Activated naive CD8-positive, alpha-beta T cell (primary cell): Measurements from ENCODE around the gene ABCC12.
A peak's percentile ranks its signal among the peaks of the same experiment; 100 is the strongest.
"Not testable (repeated sequence)": the region's sequence is repeated elsewhere in the genome, so short reads cannot be mapped to it uniquely, and the experiment has no call there.

Experiments
- H3K27ac Mint-ChIP-seq: one replicate; pipeline ENCODE4 v1.8.0; 2021; ENCODE audit warnings: mixed read lengths
- H3K27me3 Mint-ChIP-seq: one replicate; pipeline ENCODE4 v1.8.0; 2021; ENCODE audit warnings: mixed read lengths
- H3K36me3 Mint-ChIP-seq: one replicate; pipeline ENCODE4 v1.8.0; 2021; ENCODE audit warnings: mixed read lengths
- H3K4me1 Mint-ChIP-seq: one replicate; pipeline ENCODE4 v1.8.0; 2021; ENCODE audit warnings: low read depth, mixed read lengths
- H3K4me3 Mint-ChIP-seq: one replicate; pipeline ENCODE4 v1.8.0; 2021; ENCODE audit warnings: mild to moderate bottlenecking, mixed read lengths
- H3K9me3 Mint-ChIP-seq: one replicate; pipeline ENCODE4 v1.8.0; 2021; ENCODE audit warnings: low read depth, mixed read lengths

ABCC12 gene

DNA sequence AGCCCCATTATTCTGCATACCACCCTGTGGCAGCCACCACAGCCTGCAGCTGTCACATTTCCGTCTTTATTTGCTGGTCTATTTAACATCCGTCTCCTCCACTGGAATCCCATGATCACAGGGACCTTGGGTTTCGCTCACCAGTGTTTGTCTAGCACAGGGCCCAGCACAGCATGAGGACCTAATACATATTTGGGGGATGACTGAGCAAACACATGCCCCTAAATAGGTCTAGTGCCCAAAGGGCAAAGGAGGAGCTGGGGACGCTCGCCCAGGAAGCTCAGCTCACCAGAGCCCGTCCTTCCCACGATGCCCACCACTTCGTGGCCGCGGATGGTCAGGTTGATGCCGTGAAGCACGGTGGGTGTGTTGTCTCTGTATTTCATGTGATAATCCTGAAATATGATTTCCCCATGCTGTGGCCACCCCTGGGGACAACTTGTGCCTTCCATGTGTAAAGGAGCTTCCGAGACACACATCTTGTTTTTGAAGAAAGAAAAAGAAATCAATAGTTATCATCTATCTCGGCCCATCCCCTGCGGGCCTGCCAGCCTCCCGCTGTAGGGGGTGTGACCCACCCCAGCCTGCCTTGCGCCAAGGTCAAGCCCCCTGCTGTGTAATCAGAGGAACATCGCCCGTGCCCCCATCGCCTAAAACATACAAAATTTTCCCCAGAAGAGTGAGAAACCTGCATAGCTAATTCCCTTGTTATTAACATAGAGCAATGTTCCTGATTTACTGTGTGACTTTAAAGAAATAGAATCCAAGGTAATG, 21.0 kb upstream of the ABCC12 start:
- no peak overlapping the region for H3K4me3 Mint-ChIP-seq
- H3K27me3 Mint-ChIP-seq: no peaks in the 10 kb centered on the region
- no peak overlapping the region for H3K27ac Mint-ChIP-seq
- H3K9me3 Mint-ChIP-seq: no peaks in the 10 kb centered on the region
- no peaks in the 10 kb centered on the region for H3K36me3 Mint-ChIP-seq
- H3K4me1 Mint-ChIP-seq: no peaks in the 10 kb centered on the region

- Mint-ChIP-seq H3K36me3 (no peaks in the 10 kb centered on the region), H3K9me3 (no peaks in the 10 kb centered on the region), H3K4me1 (no peaks in the 10 kb centered on the region), H3K4me3 (no peak overlapping the region), H3K27ac (no peak overlapping the region), H3K27me3 (no peaks in the 10 kb centered on the region)
These were observed 18.1 kb upstream of the ABCC12 start for GRCh38 chr16:48173889-48174288.

DNA sequence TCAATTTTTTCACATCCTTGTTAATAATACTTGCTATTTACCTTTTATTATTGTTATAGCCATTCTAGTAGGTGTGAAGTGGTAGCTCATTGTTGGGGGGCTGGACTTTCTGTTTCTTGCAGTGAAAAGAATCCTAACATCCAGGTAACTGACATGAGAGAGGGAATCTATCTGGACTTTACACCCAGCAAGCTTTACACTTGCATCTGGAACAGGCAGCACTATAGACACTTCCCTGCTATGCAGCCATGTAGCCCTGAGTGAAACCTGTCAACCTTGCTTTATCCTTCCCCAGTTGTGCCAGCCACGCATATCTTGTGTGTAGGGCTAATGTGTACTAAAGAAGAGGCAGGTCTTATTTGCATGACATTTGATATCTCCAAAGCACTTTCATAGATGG, 16.9 kb upstream of the ABCC12 start:
- no peak overlapping the region for H3K27ac Mint-ChIP-seq
- H3K9me3 Mint-ChIP-seq: no peaks in the 10 kb centered on the region
- no peaks in the 10 kb centered on the region for H3K27me3 Mint-ChIP-seq
- H3K4me3 Mint-ChIP-seq: no peak overlapping the region
- H3K36me3 Mint-ChIP-seq: no peaks in the 10 kb centered on the region
- no peaks in the 10 kb centered on the region for H3K4me1 Mint-ChIP-seq

DNA sequence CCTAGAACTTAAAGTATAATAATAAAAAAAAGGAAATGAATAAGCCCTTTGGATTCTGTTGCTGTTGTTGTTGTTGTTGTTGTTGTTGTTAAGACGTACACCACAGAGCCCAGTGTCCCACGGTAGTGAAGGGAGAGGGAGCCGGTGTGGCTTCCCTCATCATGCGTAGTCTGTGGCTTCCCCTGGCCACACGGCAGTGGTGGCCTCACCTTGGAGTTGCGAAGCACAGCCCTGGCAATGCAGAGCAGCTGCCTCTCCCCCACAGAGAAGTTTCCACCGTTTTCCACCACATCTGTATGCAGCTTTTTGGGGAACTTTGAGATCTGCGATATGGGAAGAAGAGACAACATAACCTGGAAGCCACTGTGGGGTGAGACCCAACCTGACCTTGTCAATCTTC, 14.1 kb upstream of the ABCC12 start:
- Mint-ChIP-seq H3K27ac (no peak overlapping the region), H3K36me3 (no peaks in the 10 kb centered on the region), H3K9me3 (no peaks in the 10 kb centered on the region)

GRCh38 chr16:48168075-48168474, 12.3 kb upstream of the ABCC12 start:
- Mint-ChIP-seq H3K27ac (no peak overlapping the region), H3K4me1 (no peaks in the 10 kb centered on the region), H3K27me3 (peaks cover 1% of the 10 kb centered on the region), H3K9me3 (no peaks in the 10 kb centered on the region), H3K36me3 (no peaks in the 10 kb centered on the region), H3K4me3 (no peak overlapping the region)

More for the DNA sequence above, 14.1 kb upstream of the ABCC12 start:
- no peaks in the 10 kb centered on the region for H3K27me3 Mint-ChIP-seq
- no peak overlapping the region for H3K4me3 Mint-ChIP-seq
- no peaks in the 10 kb centered on the region for H3K4me1 Mint-ChIP-seq

DNA sequence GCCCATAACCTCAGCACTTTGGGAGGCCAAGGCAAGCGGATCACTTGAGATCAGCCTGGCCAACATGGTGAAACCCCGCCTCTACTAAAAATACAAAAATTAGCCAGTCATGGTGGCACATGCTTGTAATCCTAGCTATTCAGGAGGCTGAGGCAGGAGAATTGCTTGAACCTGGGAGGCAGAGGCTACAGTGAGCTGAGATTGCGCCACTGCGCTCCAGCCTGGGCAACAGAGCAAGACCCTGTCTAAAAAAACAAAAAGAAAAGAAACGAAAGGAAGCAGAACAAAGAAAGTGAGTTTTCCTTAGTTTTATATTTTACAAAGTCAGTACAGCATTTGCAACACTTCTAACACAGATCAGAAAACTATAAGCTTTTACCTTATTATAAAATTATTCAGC, 10.8 kb upstream of the ABCC12 start:
- H3K36me3 Mint-ChIP-seq, H3K27me3 Mint-ChIP-seq, H3K4me3 Mint-ChIP-seq, H3K9me3 Mint-ChIP-seq, H3K4me1 Mint-ChIP-seq, H3K27ac Mint-ChIP-seq: not testable (repeated sequence)

GRCh38 chr16:48165961-48166578, 10.3 kb upstream of the ABCC12 start:
- no peak overlapping the region for H3K4me3 Mint-ChIP-seq
- no peak overlapping the region for H3K27ac Mint-ChIP-seq
- H3K9me3 Mint-ChIP-seq: no peaks in the 10 kb centered on the region
- peaks cover 2% of the 10 kb centered on the region for H3K27me3 Mint-ChIP-seq
- no peaks in the 10 kb centered on the region for H3K4me1 Mint-ChIP-seq
- no peaks in the 10 kb centered on the region for H3K36me3 Mint-ChIP-seq

GRCh38 chr16:48164907-48165715, 9.3 kb upstream of the ABCC12 start:
- peaks cover 1% of the 10 kb centered on the region for H3K4me1 Mint-ChIP-seq
- no peaks in the 10 kb centered on the region for H3K36me3 Mint-ChIP-seq
- H3K27ac Mint-ChIP-seq: no peak overlapping the region
- no peaks in the 10 kb centered on the region for H3K9me3 Mint-ChIP-seq
- no peak overlapping the region for H3K4me3 Mint-ChIP-seq
- H3K27me3 Mint-ChIP-seq: peaks cover 3% of the 10 kb centered on the region

- Mint-ChIP-seq H3K4me3 (no peak overlapping the region), H3K27me3 (peaks cover 3% of the 10 kb centered on the region), H3K9me3 (no peaks in the 10 kb centered on the region), H3K36me3 (no peaks in the 10 kb centered on the region), H3K4me1 (peaks cover 15% of the 10 kb centered on the region), H3K27ac (no peak overlapping the region)
These were observed 7.1 kb upstream of the ABCC12 start for GRCh38 chr16:48162839-48163410.

DNA sequence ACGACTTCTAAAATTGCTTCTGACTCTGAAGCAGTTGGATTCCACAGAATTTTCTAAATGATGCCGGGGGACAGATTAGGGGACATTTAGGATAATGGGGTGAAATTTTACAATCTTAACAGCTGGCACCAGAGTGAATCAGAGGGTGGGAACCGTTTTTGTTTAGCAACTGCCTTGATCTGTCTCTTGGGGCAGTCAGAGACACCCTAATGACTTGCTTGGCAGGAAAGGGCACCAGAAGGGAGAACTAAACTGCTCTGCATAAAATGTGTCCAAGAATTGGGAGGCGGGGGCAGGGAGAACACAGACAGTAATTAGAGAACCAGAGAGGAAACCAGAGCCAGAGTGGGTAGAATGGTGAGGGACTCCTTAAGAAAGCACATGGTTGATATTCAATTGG, 6.1 kb upstream of the ABCC12 start:
- no peaks in the 10 kb centered on the region for H3K9me3 Mint-ChIP-seq

GRCh38 chr16:48160575-48160974, 4.8 kb upstream of the ABCC12 start:
- H3K9me3 Mint-ChIP-seq: no peaks in the 10 kb centered on the region
- H3K27ac Mint-ChIP-seq: no peak overlapping the region
- no peak overlapping the region for H3K4me3 Mint-ChIP-seq
- peaks cover 28% of the 10 kb centered on the region for H3K4me1 Mint-ChIP-seq
- H3K27me3 Mint-ChIP-seq: peaks cover 5% of the 10 kb centered on the region
- H3K36me3 Mint-ChIP-seq: no peaks in the 10 kb centered on the region

More for the DNA sequence above, 6.1 kb upstream of the ABCC12 start:
- peaks cover 3% of the 10 kb centered on the region for H3K27me3 Mint-ChIP-seq
- H3K4me3 Mint-ChIP-seq: no peak overlapping the region
- peaks cover 25% of the 10 kb centered on the region for H3K4me1 Mint-ChIP-seq
- no peak overlapping the region for H3K27ac Mint-ChIP-seq
- no peaks in the 10 kb centered on the region for H3K36me3 Mint-ChIP-seq

GRCh38 chr16:48158296-48158695, 2.5 kb upstream of the ABCC12 start:
- Mint-ChIP-seq H3K4me3 (peak overlapping the region; percentile 38), H3K27me3 (peaks cover 10% of the 10 kb centered on the region)

DNA sequence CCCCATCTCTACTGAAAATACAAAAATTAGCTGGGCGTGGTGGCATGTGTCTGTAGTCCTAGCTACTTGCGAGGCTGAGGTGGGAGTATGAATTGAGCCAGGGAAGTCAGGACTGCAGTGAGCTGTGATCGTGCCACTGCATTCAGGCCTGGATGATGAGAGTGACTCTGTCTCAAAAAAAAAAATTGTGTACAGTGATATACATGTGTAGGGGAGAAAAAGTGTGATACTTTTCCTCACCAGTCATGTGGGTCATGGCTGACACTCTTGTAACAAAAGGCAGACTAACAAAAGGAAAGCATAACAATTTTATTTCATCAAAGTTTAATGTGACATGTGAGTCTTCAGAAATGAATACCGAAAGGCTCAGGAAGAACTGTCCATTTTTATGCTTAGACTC, 2.0 kb upstream of the ABCC12 start:
- Mint-ChIP-seq H3K27ac (peak overlapping the region; percentile 80), H3K9me3 (no peaks in the 10 kb centered on the region), H3K27me3 (peaks cover 8% of the 10 kb centered on the region), H3K4me1 (peaks cover 28% of the 10 kb centered on the region), H3K4me3 (peak overlapping the region; percentile 38), H3K36me3 (no peaks in the 10 kb centered on the region)

More at GRCh38 chr16:48158296-48158695, 2.5 kb upstream of the ABCC12 start:
- Mint-ChIP-seq H3K27ac (peak overlapping the region; percentile 80), H3K4me1 (peaks cover 28% of the 10 kb centered on the region), H3K36me3 (no peaks in the 10 kb centered on the region), H3K9me3 (no peaks in the 10 kb centered on the region)

DNA sequence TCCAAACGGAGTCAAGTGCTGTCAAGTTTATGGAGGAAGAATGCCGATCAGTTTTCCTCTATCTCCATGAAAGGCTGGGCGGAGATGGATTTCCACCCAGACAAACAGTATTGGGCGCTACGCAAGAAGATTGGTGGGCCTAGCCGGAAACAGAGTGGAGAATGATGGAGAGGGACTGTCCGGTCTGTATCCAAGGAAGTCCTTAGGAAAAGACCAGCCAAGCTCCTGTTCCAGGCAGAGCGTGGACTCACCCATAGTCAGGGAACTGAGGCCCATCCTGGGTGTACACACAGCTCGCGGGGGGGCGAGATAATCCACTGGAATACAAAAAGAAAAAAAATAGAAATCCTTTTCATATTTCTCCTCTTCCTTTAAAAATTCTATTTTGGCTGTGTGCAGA, 1.5 kb upstream of the ABCC12 start:
- Mint-ChIP-seq H3K27ac (peak overlapping the region; percentile 80), H3K4me1 (peaks cover 28% of the 10 kb centered on the region), H3K27me3 (peaks cover 10% of the 10 kb centered on the region), H3K9me3 (no peaks in the 10 kb centered on the region), H3K36me3 (no peaks in the 10 kb centered on the region), H3K4me3 (no peak overlapping the region)

DNA sequence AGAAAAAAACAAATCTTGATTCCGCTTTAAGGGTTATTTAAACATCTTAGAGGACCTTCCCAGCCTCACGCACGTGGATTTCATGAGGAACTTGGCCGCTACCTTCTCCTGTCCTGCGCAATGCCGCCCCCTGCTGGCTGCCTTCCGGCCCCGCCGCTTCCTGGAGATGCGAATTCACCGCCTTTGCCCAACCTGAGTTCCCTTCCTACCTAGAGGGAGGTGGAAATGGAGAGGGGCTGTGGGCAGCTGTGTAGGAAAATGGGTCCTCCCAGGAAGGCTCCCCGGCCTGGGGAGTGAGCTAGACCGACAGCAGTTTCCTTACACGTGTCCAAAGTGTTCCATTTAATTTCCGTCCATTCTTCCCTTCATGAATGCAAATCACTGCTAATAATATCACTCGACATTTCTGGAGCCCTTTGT, 1.0 kb upstream of the ABCC12 start:
- peak overlapping the region; percentile 12 for H3K4me3 Mint-ChIP-seq
- no peak overlapping the region for H3K27ac Mint-ChIP-seq
- peaks cover 28% of the 10 kb centered on the region for H3K4me1 Mint-ChIP-seq
- peaks cover 10% of the 10 kb centered on the region for H3K27me3 Mint-ChIP-seq
- H3K9me3 Mint-ChIP-seq: no peaks in the 10 kb centered on the region
- H3K36me3 Mint-ChIP-seq: no peaks in the 10 kb centered on the region
